GM21526 (cell line): ENCODE data around the gene ALPP.
"Not testable (repeated sequence)": the region's sequence is repeated elsewhere in the genome, so short reads cannot be mapped to it uniquely, and the experiment has no call there.

Experiments
- ATAC-seq: cut with Tn5 transposase; IDR thresholded peaks from one replicate; pipeline ENCODE4 v1.9.1; 2021; ENCODE audit warnings: moderate library complexity; ENCODE audit not compliant: unreplicated experiment, low FRiP score

The ALPP gene

GRCh38 chr2:232419245-232420072 is 40.9 kb downstream of the ALPP start:
- no peak for ATAC-seq

DNA sequence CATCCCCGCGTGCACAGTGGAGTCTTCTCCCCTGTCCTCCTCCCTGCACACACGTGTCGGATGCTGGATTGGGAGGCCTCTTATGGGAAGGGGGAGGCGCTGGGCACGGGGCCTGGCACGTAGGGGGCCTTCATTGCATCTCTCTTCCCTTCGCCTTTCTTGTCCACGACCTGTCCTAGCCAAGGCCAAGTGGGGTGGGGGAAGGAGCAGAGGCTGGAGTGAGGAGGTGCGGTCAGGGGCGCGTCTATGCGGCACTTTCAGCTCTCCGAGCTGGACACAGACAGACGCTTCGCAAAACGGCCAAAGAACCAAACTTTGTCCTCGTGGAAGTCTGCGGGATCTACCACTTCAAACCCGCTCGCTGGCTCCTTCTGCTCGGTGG is 41.5 kb downstream of the ALPP start:
- no peak for ATAC-seq

DNA sequence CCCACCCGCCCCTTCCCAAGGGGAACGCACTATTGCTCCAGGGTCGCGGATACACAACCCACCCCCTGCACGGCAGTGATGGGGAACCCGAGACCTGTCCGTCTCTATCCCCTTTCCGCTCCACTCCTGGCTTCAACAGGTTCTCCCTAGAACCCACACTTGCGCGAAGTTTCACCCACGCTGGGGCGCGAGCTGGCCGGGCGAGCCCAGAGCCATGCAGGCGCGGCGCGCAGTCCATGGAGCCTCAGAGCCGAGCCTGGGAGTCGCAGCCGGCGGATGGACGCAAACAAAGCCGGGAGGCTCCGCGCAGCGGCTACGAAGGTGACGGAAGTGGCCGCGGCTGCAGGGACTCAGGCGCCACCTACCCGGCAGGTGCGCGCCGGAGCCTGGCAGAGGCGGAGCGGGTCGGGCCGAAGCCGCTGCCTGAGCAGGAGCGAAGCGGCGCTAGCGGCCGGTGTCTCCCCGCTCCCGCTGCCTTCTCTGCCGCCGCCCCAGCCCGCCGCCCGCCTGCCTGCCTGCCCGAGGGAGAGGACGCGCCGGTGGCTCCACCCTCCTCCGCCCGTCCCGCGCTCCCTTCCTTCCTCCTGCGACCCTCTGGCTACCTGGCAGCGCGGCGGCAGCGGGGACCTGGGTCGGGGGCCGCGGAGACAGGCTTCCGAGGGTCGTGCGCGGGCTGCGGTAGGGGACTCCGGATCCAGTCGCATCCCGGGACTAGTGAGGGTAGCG is 42.1 kb downstream of the ALPP start:
- no peak for ATAC-seq

GRCh38 chr2:232421189-232421785 is 42.7 kb downstream of the ALPP start:
- ATAC-seq, result no peak

- ATAC-seq, result no peak
Observed at GRCh38 chr2:232422051-232422450, 43.5 kb downstream of the ALPP start.

DNA sequence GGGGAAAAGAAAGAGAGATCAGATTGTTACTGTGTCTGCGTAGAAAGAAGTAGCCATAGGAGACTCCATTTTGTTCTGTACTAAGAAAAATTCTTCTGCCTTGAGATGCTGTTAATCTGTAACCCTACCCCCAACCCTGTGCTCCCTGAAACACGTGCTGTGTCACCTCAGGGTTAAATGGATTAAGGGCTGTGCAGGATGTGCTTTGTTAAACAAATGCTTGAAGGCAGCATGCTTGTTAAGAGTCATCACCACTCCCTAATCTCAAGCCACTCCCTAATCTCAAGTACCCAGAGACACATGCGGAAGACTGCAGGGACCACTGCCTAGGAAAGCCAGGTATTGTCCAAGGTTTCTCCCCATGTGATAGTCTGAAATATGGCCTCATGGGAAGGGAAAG is 44.4 kb downstream of the ALPP start:
- not testable (repeated sequence) for ATAC-seq

- not testable (repeated sequence) for ATAC-seq
Observed at GRCh38 chr2:232423407-232423806, 44.9 kb downstream of the ALPP start.

DNA sequence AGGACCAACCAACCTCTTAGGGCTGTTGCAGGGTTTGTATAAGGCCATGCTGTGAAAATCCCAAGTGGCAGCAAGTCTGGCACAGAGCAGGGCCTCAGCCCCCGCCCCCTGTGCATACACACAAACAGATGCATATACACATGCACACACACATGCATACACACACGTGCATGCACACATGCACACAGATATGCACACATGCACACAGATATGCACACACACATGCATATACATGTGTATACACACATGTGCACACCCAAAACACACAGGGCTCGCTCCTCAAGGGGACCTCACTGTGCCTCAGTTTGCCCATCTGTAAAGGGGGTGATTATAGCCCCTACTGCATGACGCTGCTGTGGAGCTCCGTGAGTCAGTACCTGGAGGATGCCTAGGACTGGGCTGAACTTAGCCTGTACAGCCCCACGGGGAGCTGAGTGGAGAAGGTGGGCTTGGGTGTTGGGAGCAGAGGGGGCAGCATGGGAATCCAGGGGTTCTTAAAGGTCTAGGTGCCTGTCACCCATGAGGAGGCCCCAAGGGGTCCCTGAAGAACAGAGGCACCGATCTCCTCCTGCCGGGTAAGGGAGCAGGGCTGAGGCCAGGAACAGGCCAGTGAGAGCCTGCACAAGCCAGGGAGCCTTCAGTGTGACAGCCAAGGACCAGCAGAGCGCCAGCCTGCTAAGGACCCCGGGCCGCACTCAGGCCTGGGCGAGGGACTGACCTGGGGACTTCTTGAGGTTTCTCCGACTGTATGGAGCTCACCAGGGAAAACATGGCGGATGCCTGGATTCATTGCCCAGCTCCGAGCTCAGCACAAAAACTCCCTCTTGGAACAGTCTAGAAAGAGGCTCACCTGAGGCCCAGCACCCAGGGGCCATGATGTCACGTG is 53.4 kb downstream of the ALPP start:
- no peak for ATAC-seq
